DMS114 treated with DMSO at 0.1 percent for 48 hours (cell line): ENCODE measurements around the gene TPBGL.
"Not testable (repeated sequence)": the region's sequence is repeated elsewhere in the genome, so short reads cannot be mapped to it uniquely, and the experiment has no call there.

Experiments
- DNase-seq: peaks from one replicate; lab custom pipeline; 2025; ENCODE audit not compliant: unreplicated experiment; lab: John Stamatoyannopoulos, UW

The TPBGL gene

GRCh38 chr11:75270896-75271418 lies 30.4 kb downstream of the TPBGL start:
- DNase-seq, result no peak

DNA sequence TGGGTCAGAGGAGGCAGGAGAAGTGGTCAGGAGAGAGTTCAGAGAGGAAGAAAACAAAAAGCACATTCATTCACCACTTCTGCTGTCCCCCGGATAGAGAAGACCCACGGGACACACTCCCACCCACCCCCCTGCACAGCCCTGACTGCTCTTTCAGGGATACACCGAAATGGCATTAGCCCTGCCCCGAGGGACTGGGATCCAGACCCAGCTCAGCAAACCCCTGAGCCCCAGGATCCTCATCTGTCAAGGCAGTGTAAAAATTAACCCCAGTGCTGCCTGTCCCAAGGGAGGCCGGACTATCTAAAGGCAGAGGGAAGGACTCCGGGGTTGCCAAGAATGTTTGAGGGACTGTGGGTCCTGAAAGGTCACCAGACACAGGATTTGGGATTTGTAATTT lies 31.2 kb downstream of the TPBGL start:
- no peak for DNase-seq

DNA sequence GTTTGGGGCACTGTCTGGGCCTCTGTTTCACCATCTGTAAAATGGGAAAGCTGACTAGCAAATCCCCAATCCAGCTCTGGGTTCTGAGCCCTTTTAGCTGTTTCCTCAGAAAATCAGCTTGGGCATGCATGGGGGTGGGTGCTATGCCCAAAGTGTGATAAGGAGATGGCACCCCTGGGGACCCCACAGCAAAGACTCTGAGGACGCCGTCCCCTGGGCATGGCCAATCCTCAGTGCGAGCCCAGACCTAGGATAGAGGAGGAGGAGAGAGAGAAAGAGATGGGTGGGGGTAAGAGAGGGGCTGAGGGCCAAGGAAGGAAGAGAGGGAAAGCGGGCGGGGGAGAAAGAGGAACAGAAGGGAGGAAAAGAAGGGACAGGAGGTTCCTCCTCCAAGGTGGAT lies 31.8 kb downstream of the TPBGL start:
- no peak for DNase-seq

DNA sequence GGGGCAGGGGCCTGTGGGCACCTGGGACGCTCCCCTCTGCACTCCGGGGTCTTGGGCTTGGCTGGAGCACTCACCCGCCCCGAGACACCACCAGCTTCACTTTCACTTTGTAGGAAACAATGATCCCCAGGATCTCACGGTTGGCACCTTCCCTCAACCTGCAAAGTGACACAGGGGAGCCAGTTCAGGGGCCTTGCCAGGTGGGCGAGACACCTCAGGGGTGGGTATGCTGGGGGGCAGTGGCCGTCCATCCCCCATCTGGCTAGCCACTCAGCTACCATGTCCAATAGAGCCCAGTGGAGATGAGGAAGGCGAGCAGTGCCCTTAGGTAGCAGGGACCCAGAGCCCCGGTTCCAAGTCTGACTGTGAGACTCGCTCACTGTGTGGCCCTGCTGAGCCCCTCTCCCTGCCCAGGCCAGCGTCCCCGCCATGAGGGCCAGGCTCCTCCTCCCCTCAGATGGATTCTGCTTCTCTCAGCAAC lies 32.3 kb downstream of the TPBGL start:
- no peak for DNase-seq

DNA sequence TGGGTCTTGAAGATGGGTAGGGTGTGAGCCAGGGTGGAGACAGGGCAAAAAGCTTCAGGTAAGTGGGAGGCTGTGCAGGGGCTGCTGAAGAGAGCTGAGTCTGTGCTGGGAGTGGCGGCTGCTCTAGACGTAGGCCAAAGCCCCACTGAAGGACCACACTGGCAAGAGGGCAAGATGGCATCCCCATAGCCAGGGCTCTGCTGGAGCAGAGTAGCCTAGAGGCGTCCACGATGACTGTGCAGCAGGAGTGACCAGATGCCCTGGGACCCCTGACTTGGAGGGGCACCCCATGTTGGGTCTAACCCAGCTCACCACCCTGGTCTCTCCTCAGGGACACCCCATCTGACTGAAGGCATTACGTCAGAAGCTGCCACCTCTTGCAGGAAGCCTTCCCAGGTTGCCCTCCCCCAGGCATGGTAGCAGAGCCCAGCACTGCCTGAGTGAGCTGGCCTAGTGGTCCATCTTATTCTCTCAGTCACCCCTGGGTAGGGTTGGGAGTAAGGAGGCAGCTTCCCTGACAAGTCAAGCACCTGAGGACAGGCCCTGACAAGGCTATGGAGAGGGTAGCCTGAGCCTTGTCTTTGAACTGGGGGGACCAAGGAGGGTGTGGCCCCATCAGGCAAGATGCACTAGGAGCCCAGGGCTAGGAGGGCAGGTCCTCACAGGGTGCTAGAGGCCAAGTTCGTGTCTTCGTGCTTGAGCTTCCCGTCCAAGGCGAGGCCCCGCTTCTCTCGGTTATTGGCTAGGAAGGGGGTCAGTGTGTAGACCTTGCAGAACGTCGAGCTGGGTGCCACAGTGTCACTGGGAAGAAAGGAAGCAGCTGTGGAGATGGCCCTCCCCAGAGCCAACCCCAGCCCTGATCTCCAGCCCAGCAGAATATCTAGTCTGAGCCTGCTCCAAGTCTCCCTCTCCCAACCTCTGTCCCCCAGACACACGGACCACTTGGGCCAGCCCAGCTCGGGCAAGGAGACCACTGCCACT lies 33.1 kb downstream of the TPBGL start:
- no peak for DNase-seq

DNA sequence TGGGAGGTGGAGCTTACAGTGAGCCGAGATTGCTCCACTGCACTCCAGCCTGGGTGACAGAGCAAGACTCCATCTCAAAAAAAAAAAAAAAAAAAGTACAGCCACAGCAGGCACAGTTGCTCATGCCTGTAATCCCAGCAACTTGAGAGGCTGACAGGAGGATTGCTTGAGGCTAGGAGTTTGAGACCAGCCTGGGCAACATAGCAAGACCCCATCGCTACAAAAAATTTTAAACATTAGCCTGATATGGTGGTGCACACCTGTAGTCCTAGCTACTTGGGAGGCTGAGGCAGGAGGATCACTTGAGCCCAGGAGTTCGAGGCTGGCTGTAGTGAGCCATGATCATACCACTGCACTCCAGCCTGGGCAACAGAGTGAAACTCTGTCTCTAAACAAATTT lies 34.1 kb downstream of the TPBGL start:
- DNase-seq, result not testable (repeated sequence)

GRCh38 chr11:75275581-75275980 lies 35.0 kb downstream of the TPBGL start:
- DNase-seq, result no peak

DNA sequence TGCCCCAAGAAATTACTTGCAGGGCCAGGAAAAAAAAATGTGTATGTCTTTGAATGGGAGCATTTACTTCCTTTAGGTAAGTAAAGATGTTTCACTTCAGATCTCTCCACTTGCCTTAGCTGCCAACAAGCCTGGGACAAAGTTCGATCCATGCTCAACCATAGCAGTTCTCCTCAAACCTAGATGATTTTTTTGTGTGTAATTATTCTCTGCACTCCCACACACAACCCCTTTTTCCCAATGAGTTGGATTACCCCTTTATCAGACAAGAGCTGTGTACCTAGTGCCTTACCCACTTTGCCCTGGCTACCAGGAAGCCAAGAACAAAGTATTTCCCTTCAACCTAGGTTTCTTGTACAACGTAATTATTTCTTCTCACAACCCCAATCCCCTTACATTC lies 35.6 kb downstream of the TPBGL start:
- DNase-seq, result no peak

DNA sequence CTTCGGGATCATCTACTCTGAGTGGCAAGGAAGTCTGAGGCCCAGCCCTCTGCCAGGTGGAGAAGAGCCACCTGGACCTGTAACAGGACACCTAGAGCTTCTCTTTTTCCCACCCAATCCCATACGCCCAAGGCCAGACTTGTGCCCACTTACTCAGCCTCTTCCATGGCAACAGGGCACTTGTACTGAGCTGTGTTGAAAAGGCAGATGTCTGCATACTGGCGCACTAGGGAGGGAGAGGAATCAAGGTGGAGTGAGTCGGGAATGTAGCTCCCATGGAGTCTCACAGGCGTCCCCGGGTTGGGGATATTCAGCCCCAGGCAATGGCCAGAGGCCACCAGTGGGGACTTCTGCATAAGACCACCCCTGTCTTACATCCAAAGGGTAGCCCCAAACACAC lies 36.1 kb downstream of the TPBGL start:
- no peak for DNase-seq

- no peak for DNase-seq
These were observed 36.7 kb downstream of the TPBGL start for GRCh38 chr11:75277211-75277805.

- DNase-seq, result no peak
These were observed 37.6 kb downstream of the TPBGL start for GRCh38 chr11:75277991-75278790.

GRCh38 chr11:75279273-75279672 lies 38.7 kb downstream of the TPBGL start:
- DNase-seq, result no peak

DNA sequence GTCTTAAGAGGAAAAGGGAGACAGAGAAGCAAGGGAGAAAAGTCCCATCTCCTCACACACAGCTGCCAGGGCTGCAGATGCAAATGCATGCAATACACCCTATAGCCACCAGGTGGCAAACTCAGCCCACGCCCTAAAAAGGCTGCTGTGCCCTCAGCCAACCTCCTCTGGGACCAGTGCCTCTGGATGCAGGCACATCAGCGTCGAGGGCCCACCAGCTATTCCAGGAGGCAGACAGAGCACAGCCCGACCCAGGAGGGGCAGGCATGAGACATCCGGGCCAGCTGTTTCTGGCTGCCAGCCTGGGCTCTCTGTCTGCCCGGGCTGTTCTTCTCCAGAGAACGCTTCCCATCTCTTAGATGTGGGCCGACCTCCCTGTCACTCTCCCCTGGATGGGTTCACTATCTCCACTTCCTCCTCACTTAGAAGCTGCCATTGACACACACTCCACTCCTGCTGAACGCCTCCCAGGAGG lies 39.7 kb downstream of the TPBGL start:
- peak; percentile 11 for DNase-seq

DNA sequence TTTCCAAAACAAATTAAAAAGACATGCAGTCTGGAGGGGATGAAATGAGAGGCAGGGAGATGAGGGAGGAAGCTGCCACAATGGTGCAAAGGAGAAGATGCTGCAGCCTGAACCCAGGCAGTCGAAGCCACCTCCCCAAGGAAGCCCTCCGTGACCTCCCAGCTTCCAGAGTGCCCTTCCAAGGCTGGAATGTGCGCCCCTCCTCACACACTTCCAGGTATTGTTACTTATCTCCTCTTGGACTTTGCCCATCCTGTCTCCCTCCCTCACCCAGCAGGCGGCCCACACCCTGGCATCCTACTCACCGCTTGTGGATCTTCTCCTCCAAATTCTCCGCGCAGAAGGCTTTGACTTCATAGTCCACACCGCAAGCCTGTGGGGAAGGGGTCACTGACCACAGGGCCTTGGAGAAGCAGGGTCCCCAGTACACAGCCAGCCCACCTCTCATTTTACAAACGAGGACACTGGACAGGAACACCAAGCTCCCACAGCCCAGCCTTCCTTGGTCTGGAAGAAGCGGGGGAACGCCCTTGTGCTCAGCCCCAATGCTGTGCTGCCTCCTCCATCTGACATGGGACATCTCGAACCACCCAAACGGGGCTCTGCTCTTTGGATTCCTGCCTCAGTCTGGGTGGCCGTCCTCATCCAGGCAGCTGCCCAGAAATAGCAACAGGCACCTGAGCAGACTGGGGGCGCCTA lies 40.3 kb downstream of the TPBGL start:
- DNase-seq, result no peak

DNA sequence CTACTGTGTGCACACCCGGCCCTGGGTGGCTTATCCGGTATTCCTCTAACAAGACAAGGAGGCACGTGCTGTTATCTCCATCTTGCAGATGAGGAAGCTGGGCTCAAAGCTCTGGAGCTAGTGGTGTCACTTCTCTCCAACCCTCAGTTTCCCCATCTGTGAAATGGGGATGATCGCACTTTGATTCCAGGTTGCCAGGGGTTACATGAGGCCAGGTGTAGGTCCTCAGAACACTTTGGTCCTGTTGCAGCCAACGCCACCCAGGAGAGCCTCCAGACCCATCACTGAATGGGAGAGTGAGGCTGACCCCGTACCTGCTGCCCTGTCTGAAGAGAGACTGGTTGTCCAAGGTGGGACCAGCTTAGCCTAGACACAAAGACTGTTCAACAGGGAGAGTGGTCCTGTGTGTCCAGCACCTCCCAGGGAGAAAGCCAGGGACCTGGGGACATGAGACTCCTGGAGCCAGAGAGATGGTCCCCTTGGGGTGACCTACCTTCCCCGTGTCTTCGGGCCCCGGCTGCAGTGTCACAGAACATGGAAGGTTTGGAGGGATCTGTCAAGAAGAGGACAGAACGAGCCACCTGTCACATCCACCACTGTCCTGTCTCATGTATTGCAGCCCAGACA lies 41.0 kb downstream of the TPBGL start:
- DNase-seq, result no peak

DNA sequence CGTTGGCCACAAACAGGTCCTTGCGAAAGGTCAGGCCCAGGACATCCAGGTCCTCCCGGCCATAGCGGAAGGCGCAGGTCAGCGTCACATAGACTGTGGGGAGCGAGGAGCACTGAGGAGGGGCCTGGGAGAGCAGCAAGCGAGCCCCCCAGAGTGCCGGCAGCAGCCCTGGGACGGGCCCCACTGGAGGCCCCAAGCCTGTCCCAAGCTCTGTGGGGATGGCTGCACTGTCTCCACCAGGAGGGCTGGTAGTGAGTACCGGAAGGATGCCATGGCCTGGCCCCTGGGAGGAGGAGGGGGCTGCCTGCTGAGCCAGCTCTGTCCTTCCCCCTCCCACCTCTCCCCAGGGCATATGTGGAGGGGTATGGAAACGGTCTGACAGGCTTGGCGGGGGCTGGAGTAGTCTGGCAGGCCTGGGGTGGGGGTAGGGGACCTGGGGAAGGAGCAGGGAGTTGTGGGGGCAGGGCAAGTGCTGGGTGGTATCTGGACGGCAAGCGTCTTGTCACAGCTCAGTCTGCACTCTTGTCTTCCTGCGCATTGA lies 42.9 kb downstream of the TPBGL start:
- no peak for DNase-seq

DNA sequence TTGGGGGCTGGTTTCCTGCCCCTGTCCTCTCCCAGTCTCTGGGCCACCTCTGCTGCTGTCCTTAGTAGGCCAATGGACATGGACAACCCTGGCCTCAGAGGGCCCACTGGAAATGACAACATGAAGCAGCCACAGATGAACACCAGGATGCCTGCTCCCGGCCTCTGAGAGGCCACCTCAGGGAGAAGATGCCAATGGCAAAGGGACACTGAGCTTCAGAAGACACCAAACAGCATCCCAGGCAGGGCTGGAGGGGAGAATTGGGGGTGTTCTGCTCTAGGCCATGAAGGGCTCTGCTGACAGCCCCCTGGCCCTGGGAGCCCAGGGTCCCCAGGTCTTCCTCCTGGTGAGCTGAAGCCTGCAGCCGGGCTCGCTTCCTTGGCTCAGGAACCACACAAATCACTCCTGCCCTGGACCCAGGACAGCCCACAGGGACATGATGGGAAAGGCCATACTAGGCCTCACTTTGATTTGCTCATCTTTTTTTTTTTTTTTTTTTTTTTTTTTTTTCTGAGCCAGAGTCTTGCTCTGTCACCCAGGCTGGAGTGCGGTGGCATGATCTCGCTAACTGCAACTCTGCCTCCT lies 45.3 kb downstream of the TPBGL start:
- no peak for DNase-seq

DNA sequence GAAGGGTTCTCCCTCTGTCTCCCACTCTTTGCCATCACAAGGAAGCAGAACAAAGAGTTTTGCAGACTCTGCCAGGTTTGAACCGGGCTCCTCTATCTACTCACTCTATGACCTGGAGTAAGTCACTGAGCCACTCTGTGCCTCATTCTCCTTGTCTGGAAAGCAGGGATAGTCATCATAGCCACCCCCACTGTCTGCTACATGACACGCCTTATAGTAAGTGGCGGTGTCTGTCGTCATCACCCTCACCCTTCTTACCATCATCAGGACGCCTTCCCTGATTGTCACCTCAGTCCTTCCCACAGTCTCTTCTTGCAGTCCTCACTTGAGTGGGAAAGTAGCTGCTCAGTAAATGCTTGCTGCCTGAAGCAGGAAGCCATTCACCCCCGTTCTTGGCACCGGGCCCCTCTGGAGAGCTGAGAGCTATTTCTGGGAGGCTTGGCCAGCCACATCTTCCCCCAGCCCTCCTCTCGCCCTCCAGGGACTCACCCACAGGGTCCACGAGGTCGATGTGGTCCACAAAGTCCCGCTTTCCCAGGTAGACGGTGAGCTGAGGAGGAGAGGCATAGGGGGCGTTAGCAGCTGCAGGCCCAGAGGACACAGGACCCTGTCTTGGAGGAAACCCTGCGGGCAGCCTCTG lies 46.4 kb downstream of the TPBGL start:
- no peak for DNase-seq

- no peak for DNase-seq
These were observed 47.0 kb downstream of the TPBGL start for GRCh38 chr11:75287579-75287978.
